Measurements from ENCODE around the gene BLTP2.

BLTP2 gene

DNA sequence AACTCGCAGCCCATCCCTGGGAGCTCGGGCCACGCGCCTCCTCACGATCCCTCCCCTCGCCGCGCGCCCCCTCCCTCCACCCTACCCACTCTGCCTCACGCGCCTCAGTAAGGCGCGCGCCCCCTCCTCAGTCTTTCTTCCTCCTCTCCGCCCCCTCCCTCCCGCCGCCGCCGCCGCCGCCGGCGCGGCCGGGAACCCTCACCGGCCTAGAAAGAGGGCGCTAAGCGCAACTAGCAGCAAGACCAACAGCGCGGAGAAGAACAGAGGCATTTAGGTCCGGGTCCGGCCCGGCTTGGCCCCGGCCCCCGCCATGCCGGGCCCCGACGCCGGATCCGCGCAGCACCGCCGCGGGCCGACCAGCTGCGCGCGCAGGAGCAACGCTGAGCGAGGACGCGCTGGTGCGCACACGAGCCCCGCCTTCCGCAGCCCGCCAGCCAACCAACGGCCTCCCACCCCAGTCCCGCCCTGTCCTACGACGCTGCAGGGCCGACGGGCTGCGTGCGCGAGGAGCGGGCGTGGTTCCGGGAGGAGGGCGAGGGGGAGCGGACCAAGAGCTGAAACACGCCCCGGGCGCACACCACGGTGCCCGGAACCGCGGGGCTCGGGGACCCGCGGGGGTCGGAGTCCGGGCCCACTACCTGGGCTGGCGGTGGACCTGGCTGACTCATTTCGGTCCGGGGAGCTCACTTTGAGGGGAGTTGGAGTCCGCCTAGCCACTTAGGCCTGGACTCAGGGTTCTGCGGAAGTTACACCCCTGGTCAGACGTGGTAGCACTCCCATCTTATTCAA lies at the start of gene BLTP2:
TSS of gene BLTP2 (minus strand) at position 372 of the 789 bp plus-strand sequence. CDS start at position 270, 102 bp downstream.
- Histone ChIP-seq H3K36me3 (ENCODE audit: insufficient read depth, low read length) (peaks cover 26% of the 10 kb centered on the region), H2AFZ (ENCODE audit: low read length, unreplicated experiment) (peak within 1 kb of the TSS; percentile 74), H3K27ac (ENCODE audit: low read depth, low read length) (peak within 1 kb of the TSS; percentile 31; the same call in 1 of the 2 replicates)

DNA sequence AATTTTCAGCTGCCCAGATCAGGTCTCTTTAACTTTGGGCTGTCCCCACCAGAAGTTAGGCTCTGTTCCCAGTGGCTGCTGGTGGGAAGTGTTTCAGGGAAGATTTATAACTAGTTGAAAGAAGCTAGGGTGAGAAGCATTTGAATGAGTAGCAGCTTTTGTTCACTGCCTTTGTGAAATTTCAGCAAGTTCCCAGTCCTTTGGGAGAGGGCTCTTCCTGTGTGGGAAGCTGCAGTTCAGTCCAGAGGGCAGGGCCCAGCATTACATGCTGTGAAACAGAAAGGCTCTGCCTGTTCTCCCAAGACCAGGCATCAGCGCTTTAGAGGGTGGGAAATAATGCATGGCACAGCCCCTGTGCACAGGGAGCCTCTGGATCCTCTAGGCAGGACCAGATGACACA lies 48.9 kb upstream of the BLTP2 start:
- peaks cover 42% of the 10 kb centered on the region for H3K36me3 ChIP-seq (ENCODE audit: insufficient read depth, low read length)

More for the DNA sequence above, at the start of gene BLTP2:
- H3K4me1 ChIP-seq (ENCODE audit: control insufficient read depth, insufficient read depth, low read length, unreplicated experiment) = peaks cover 19% of the 10 kb centered on the region
- no peaks in the 10 kb centered on the region for H3K27me3 ChIP-seq (ENCODE audit: insufficient read depth, low read length)
- peaks cover 27% of the 10 kb centered on the region for H3K79me2 ChIP-seq (ENCODE audit: control insufficient read depth, insufficient read depth, low read length, unreplicated experiment)
- H3K4me3 ChIP-seq (ENCODE audit: low read depth, low read length) = peak within 1 kb of the TSS; percentile 91

DNA sequence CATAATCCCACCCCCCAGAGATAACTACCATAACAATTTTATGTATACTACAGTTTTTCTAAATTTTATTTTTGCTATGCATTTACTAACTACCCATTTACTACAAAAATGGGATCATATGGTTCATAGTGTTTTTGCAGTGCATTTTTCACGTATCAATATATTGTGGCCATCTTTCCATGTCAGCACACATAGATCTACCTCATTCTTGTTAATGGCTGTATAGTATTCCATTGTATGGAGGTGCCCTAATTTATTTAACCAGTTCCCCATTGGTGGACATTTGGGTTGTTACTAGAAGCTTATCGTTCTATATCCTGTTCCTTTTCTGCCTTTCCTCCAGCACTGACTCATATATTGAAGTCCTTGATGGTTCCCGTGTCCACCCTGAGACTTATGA lies 44.1 kb upstream of the BLTP2 start:
- Histone ChIP-seq H3K36me3 (ENCODE audit: insufficient read depth, low read length) (peaks cover 61% of the 10 kb centered on the region), H3K27me3 (ENCODE audit: insufficient read depth, low read length) (no peaks in the 10 kb centered on the region)

More for the DNA sequence above, 48.9 kb upstream of the BLTP2 start:
- no peaks in the 10 kb centered on the region for H3K4me1 ChIP-seq (ENCODE audit: control insufficient read depth, insufficient read depth, low read length, unreplicated experiment)
- H3K27me3 ChIP-seq (ENCODE audit: insufficient read depth, low read length) = no peaks in the 10 kb centered on the region
- no peaks in the 10 kb centered on the region for H3K79me2 ChIP-seq (ENCODE audit: control insufficient read depth, insufficient read depth, low read length, unreplicated experiment)
- H2AFZ ChIP-seq (ENCODE audit: low read length, unreplicated experiment) = no peak overlapping the region
- no peak overlapping the region for H3K4me3 ChIP-seq (ENCODE audit: low read depth, low read length)
- H3K27ac ChIP-seq (ENCODE audit: low read depth, low read length) = no peak overlapping the region

DNA sequence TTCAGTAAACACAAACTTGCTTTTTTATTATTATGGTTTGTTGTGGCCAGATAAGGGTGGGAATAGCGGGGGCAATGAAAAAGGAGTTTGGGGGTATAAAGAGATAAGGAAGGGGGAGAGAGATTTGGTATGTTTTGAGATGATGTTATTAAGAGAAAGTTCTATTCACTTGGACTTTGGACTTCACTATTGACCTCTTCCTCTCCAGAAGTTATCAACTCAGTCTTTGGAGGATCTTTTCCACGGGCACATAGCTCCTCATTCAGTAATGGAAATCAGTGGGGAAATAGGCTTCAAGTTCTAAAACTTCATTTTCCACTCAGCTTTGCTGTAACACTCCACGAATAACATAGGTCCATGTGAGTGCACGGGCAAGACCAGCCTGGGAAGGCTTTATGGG lies 43.5 kb upstream of the BLTP2 start:
- H3K27me3 ChIP-seq (ENCODE audit: insufficient read depth, low read length) = no peaks in the 10 kb centered on the region
- H3K36me3 ChIP-seq (ENCODE audit: insufficient read depth, low read length) = peaks cover 58% of the 10 kb centered on the region
- no peaks in the 10 kb centered on the region for H3K79me2 ChIP-seq (ENCODE audit: control insufficient read depth, insufficient read depth, low read length, unreplicated experiment)
- H3K4me3 ChIP-seq (ENCODE audit: low read depth, low read length) = no peak overlapping the region
- H2AFZ ChIP-seq (ENCODE audit: low read length, unreplicated experiment) = no peak overlapping the region
- no peak overlapping the region for H3K27ac ChIP-seq (ENCODE audit: low read depth, low read length)
- H3K4me1 ChIP-seq (ENCODE audit: control insufficient read depth, insufficient read depth, low read length, unreplicated experiment) = no peaks in the 10 kb centered on the region

More for the DNA sequence above, 44.1 kb upstream of the BLTP2 start:
- no peak overlapping the region for H2AFZ ChIP-seq (ENCODE audit: low read length, unreplicated experiment)
- H3K27ac ChIP-seq (ENCODE audit: low read depth, low read length) = no peak overlapping the region
- no peak overlapping the region for H3K4me3 ChIP-seq (ENCODE audit: low read depth, low read length)
- H3K79me2 ChIP-seq (ENCODE audit: control insufficient read depth, insufficient read depth, low read length, unreplicated experiment) = no peaks in the 10 kb centered on the region
- H3K4me1 ChIP-seq (ENCODE audit: control insufficient read depth, insufficient read depth, low read length, unreplicated experiment) = no peaks in the 10 kb centered on the region

DNA sequence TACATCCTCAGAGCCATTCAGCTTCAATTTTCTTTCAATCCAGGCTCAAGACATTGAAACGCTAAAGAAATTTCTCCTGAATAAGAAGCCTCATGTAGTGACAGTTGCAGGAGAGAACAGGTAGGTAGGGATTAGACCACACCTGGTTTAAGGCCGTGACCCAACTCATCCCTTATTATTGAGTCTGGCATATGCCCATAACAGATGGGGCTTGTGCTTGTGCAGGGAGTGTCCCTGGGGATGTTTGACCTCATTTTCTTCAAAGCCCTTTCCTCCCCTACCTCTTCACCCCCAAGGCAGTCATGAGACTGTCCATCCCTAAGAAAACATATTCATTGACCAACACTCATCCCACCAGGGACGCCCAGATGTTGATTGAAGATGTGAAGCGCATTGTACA lies 41.3 kb upstream of the BLTP2 start:
- Histone ChIP-seq H3K36me3 (ENCODE audit: insufficient read depth, low read length) (peaks cover 63% of the 10 kb centered on the region), H3K4me3 (ENCODE audit: low read depth, low read length) (no peak overlapping the region), H3K27ac (ENCODE audit: low read depth, low read length) (no peak overlapping the region)

DNA sequence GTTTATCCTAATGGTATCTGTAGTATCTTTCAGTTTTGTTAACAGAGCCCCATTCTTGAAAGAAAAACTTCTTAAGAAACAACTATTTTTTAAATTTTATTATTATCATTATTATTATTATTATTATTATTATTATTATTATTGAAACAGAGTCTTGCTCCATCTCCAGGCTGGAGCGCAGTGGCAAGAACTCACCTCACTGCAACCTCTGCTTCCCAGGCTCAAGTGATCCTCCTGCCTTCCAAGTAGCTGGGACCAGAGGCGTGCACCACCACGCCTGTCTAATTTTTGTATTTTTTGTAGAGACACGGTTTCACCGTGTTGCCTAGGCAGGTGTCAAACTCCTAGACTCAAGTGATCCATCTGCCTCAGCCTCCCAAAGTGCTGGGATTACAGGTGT lies 40.4 kb upstream of the BLTP2 start:
- H3K4me1 ChIP-seq (ENCODE audit: control insufficient read depth, insufficient read depth, low read length, unreplicated experiment) = no peaks in the 10 kb centered on the region
- H3K27ac ChIP-seq (ENCODE audit: low read depth, low read length) = no peak overlapping the region
- peaks cover 62% of the 10 kb centered on the region for H3K36me3 ChIP-seq (ENCODE audit: insufficient read depth, low read length)
- H3K4me3 ChIP-seq (ENCODE audit: low read depth, low read length) = no peak overlapping the region
- H3K27me3 ChIP-seq (ENCODE audit: insufficient read depth, low read length) = no peaks in the 10 kb centered on the region
- no peaks in the 10 kb centered on the region for H3K79me2 ChIP-seq (ENCODE audit: control insufficient read depth, insufficient read depth, low read length, unreplicated experiment)
- H2AFZ ChIP-seq (ENCODE audit: low read length, unreplicated experiment) = no peak overlapping the region

More for the DNA sequence above, 41.3 kb upstream of the BLTP2 start:
- H2AFZ ChIP-seq (ENCODE audit: low read length, unreplicated experiment) = no peak overlapping the region
- H3K27me3 ChIP-seq (ENCODE audit: insufficient read depth, low read length) = no peaks in the 10 kb centered on the region
- H3K79me2 ChIP-seq (ENCODE audit: control insufficient read depth, insufficient read depth, low read length, unreplicated experiment) = no peaks in the 10 kb centered on the region
- H3K4me1 ChIP-seq (ENCODE audit: control insufficient read depth, insufficient read depth, low read length, unreplicated experiment) = no peaks in the 10 kb centered on the region

DNA sequence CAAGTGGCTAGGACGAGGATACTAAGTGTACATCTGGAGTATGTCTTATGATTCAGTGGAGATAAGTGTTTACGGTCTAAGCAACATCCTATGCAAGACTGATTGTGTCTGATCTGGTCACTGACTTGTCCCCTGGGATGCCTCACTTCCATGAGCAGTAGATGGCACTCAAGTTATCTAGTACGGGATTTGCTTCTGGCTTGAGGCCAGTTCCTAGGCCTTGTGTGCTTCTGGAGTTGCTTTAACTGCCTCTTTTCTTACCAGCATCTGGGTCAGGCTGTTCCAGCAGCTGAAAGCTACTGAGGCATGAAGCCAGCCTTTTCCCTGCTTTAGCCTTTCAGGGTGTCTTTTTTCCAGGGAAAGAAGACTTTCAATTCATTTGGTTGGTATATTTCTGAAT lies 40.0 kb upstream of the BLTP2 start:
- Histone ChIP-seq H3K79me2 (ENCODE audit: control insufficient read depth, insufficient read depth, low read length, unreplicated experiment) (no peaks in the 10 kb centered on the region), H3K27me3 (ENCODE audit: insufficient read depth, low read length) (no peaks in the 10 kb centered on the region), H3K36me3 (ENCODE audit: insufficient read depth, low read length) (peaks cover 59% of the 10 kb centered on the region), H3K4me1 (ENCODE audit: control insufficient read depth, insufficient read depth, low read length, unreplicated experiment) (no peaks in the 10 kb centered on the region), H2AFZ (ENCODE audit: low read length, unreplicated experiment) (no peak overlapping the region), H3K4me3 (ENCODE audit: low read depth, low read length) (no peak overlapping the region), H3K27ac (ENCODE audit: low read depth, low read length) (no peak overlapping the region)

DNA sequence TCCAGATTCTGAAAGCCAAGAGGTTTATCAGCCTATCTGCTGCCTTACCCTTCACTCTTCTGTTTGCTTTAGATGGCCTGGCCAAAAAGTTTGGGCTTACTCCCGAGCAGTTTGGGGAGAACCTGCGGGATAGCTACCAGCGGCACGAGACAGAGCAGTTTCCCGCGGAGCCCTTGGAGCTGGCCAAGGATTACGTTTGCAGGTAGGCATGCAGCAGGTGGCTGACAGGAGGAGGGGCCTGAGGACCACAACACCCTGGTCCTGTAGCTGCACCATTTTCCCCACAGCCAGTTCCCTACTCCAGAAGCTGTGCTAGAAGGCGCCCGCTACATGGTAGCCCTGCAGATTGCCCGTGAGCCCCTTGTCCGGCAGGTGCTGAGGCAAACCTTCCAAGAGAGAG lies 37.7 kb upstream of the BLTP2 start:
- H3K4me3 ChIP-seq (ENCODE audit: low read depth, low read length) = no peak overlapping the region
- no peak overlapping the region for H3K27ac ChIP-seq (ENCODE audit: low read depth, low read length)
- H3K4me1 ChIP-seq (ENCODE audit: control insufficient read depth, insufficient read depth, low read length, unreplicated experiment) = no peaks in the 10 kb centered on the region
- H2AFZ ChIP-seq (ENCODE audit: low read length, unreplicated experiment) = no peak overlapping the region
- no peaks in the 10 kb centered on the region for H3K79me2 ChIP-seq (ENCODE audit: control insufficient read depth, insufficient read depth, low read length, unreplicated experiment)
- H3K27me3 ChIP-seq (ENCODE audit: insufficient read depth, low read length) = no peaks in the 10 kb centered on the region
- peaks cover 48% of the 10 kb centered on the region for H3K36me3 ChIP-seq (ENCODE audit: insufficient read depth, low read length)

DNA sequence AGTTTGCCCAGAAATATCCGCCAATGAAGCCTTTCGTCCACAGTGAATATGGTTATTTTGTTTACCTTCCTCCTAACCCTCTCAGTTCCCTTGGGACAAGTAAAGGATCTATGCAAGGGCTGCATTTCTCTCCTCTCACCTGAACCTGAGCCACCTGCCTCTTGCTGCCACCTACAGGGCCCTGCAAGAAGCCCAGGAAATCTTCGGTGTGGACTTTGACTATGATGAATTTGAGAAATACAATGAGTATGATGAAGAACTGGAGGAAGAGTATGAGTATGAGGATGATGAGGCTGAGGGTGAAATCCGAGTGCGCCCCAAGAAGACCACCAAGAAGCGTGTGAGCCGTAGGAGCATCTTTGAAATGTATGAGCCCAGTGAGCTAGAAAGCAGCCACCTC lies 31.0 kb upstream of the BLTP2 start:
- Histone ChIP-seq H3K79me2 (ENCODE audit: control insufficient read depth, insufficient read depth, low read length, unreplicated experiment) (peaks cover 6% of the 10 kb centered on the region), H3K36me3 (ENCODE audit: insufficient read depth, low read length) (peaks cover 61% of the 10 kb centered on the region)

DNA sequence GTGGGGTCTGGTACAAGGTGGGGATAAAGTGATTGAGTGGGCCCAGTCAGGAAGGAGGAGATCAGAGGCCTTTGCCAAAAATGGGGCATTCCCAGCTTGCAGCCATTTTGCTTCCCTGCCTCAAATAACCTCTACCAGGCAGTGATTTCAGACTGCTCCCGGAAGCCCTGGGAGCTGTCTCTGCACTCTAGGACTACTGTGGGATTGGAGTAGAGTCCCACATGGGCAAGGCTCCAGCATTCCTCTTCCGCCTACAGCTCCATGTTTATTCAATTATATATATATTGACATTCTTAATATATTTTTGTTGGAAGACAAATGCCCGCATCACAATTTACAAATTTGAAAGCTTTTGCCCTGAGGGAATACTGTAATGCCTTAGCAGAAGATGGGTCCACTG lies 30.5 kb upstream of the BLTP2 start:
- Histone ChIP-seq H3K79me2 (ENCODE audit: control insufficient read depth, insufficient read depth, low read length, unreplicated experiment) (peaks cover 7% of the 10 kb centered on the region), H3K36me3 (ENCODE audit: insufficient read depth, low read length) (peaks cover 64% of the 10 kb centered on the region), H2AFZ (ENCODE audit: low read length, unreplicated experiment) (no peak overlapping the region)

More for the DNA sequence above, 31.0 kb upstream of the BLTP2 start:
- Histone ChIP-seq H2AFZ (ENCODE audit: low read length, unreplicated experiment) (no peak overlapping the region), H3K4me3 (ENCODE audit: low read depth, low read length) (no peak overlapping the region), H3K27me3 (ENCODE audit: insufficient read depth, low read length) (no peaks in the 10 kb centered on the region), H3K27ac (ENCODE audit: low read depth, low read length) (no peak overlapping the region), H3K4me1 (ENCODE audit: control insufficient read depth, insufficient read depth, low read length, unreplicated experiment) (no peaks in the 10 kb centered on the region)

DNA sequence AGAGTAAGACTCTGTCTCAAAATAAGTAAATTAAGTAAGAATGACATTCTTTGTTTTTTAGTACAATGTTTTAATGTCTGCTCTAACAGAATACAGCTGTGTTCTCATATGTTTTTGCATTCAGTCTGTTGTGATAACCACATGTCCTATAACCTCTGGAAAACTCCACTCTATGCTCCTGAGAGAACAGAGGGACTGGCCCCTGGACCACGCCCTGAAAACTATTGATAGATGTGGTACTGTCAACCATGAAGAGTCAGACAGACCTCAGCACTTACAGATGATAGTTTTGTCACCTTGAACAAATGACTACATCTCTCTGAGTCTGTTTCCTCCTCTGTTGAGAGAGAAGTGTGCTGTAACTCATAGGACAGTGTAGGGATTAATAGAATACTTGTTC lies 25.0 kb upstream of the BLTP2 start:
- peaks cover 55% of the 10 kb centered on the region for H3K79me2 ChIP-seq (ENCODE audit: control insufficient read depth, insufficient read depth, low read length, unreplicated experiment)
- peaks cover 4% of the 10 kb centered on the region for H3K4me1 ChIP-seq (ENCODE audit: control insufficient read depth, insufficient read depth, low read length, unreplicated experiment)
- H3K36me3 ChIP-seq (ENCODE audit: insufficient read depth, low read length) = peaks cover 51% of the 10 kb centered on the region
- no peak overlapping the region for H2AFZ ChIP-seq (ENCODE audit: low read length, unreplicated experiment)
- no peaks in the 10 kb centered on the region for H3K27me3 ChIP-seq (ENCODE audit: insufficient read depth, low read length)
- no peak overlapping the region for H3K4me3 ChIP-seq (ENCODE audit: low read depth, low read length)
- H3K27ac ChIP-seq (ENCODE audit: low read depth, low read length) = no peak overlapping the region

More for the DNA sequence above, 30.5 kb upstream of the BLTP2 start:
- Histone ChIP-seq H3K27me3 (ENCODE audit: insufficient read depth, low read length) (no peaks in the 10 kb centered on the region), H3K4me3 (ENCODE audit: low read depth, low read length) (no peak overlapping the region), H3K4me1 (ENCODE audit: control insufficient read depth, insufficient read depth, low read length, unreplicated experiment) (no peaks in the 10 kb centered on the region), H3K27ac (ENCODE audit: low read depth, low read length) (no peak overlapping the region)

Measured in ACC112 (cell line).